ENCODE data around the gene SERF2. TPM values are rescaled to one million over a fixed set of nuclear protein-coding genes. Genes with fewer than 3 reads are reported as not detected.

Gene SERF2
- 1,942 and 2,090 TPM in 2 replicates for polyA plus RNA-seq

GRCh38 chr15:43791993-43792760 is at the start of gene SERF2:
TSS of gene SERF2 (plus strand) at chr15:43792320. CDS start at chr15:43792377, 57 bp downstream.

GRCh38 chr15:43746245-43746902 is 45.7 kb upstream of the SERF2 start, which contains the start of gene PDIA3:
TSS of gene PDIA3 (plus strand) at chr15:43746438. CDS start at chr15:43746540, 102 bp downstream.

GRCh38 chr15:43776718-43777266 is 15.3 kb upstream of the SERF2 start, which contains the start of gene ELL3:
TSS of gene ELL3 (minus strand) at chr15:43776966. CDS start at chr15:43776901, 65 bp downstream.

GRCh38 chr15:43799945-43800285 is 7.8 kb downstream of the SERF2 start, which contains the start of gene SERINC4:
TSS of gene SERINC4 (minus strand) at chr15:43800220. CDS start at chr15:43799986, 234 bp downstream.

GRCh38 chr15:43800286-43801141 is 8.4 kb downstream of the SERF2 start, which contains the start of gene HYPK:
TSS of gene HYPK (plus strand) at chr15:43800599. CDS start at chr15:43800623, 24 bp downstream.

GRCh38 chr15:43824302-43825246 is 32.5 kb downstream of the SERF2 start, which contains the start of gene MFAP1:
TSS of gene MFAP1 (minus strand) at chr15:43824690. CDS start at chr15:43824569, 121 bp downstream.

GRCh38 chr15:43826508-43827341 is 34.6 kb downstream of the SERF2 start, which contains the start of gene WDR76:
TSS of gene WDR76 (plus strand) at chr15:43827002. CDS start at chr15:43827033, 31 bp downstream.

Other genes with a start within 250 kb of the SERF2 start
- 6.4 and 6.9 TPM in 2 replicates for gene PPIP5K1, start 202.1 kb upstream of the SERF2 start, polyA plus RNA-seq
- 73.4 and 92.8 TPM in 2 replicates for gene CKMT1B, start 198.3 kb upstream of the SERF2 start, polyA plus RNA-seq
- gene STRC, start 173.5 kb upstream of the SERF2 start, polyA plus RNA-seq: 0.69 and 1.5 TPM in 2 replicates
- gene CATSPER2, start 143.5 kb upstream of the SERF2 start, polyA plus RNA-seq: 8.9 and 13.0 TPM in 2 replicates
- gene CKMT1A, start 98.5 kb upstream of the SERF2 start, polyA plus RNA-seq: 53.6 and 81.7 TPM in 2 replicates
- gene PDIA3, start 45.9 kb upstream of the SERF2 start, polyA plus RNA-seq: 153 and 226 TPM in 2 replicates
- gene ELL3, start 15.4 kb upstream of the SERF2 start, polyA plus RNA-seq: not detected in 2 replicates
- gene SERINC4, start 7.9 kb downstream of the SERF2 start, polyA plus RNA-seq: not detected in 2 replicates
- 13.9 and 21.5 TPM in 2 replicates for gene HYPK, start 8.3 kb downstream of the SERF2 start, polyA plus RNA-seq
- gene MFAP1, start 32.4 kb downstream of the SERF2 start, polyA plus RNA-seq: 18.5 and 20.9 TPM in 2 replicates
- gene WDR76, start 34.7 kb downstream of the SERF2 start, polyA plus RNA-seq: 0.15 TPM in 1 of 2 replicates, not detected in the other